ENCODE measurements around the gene BCL2L2. TPM values are rescaled to one million over a fixed set of nuclear protein-coding genes. Genes with fewer than 3 reads are reported as not detected.

Gene BCL2L2
- total and polyA plus RNA-seq, 9 of the 15 experiments (the other 6 are each of a cell fraction or from before 2014, with no cell fraction given): 2.6 to 32.5 (median 14.7) TPM

GRCh38 chr14:23306412-23307145 lies at the start of gene BCL2L2 (continued):
- peak; percentile 63; the same call in 1 of the 2 replicates for TF ChIP-seq ZHX1 (conservative IDR thresholded peaks at IDR 0.05; ENCODE audit: low read length)
- TF ChIP-seq PHF21A (IDR thresholded peaks at IDR 0.05; ENCODE audit: borderline replicate concordance, low read depth): peak; percentile 25; the same call in 1 of the 2 replicates
- TF ChIP-seq KHSRP (IDR thresholded peaks at IDR 0.05): peak; percentile 78; the same call in 1 of the 2 replicates
- no peak for TF ChIP-seq TSHZ1 (CRISPR knock-in tag; IDR thresholded peaks at IDR 0.05)
- TF ChIP-seq ZNF354B (CRISPR knock-in tag; IDR thresholded peaks at IDR 0.05): no peak
- peak; percentile 83 for TF ChIP-seq FOXP1 (CRISPR knock-in tag; IDR thresholded peaks at IDR 0.05)
- peak; percentile 62; the same call in 1 of the 2 replicates for TF ChIP-seq MYC (IDR thresholded peaks at IDR 0.05; ENCODE audit: low read depth, low read length)
- TF ChIP-seq MYC (CRISPR knock-in tag; IDR thresholded peaks at IDR 0.05; ENCODE audit: borderline replicate concordance, low read depth): no peak
- TF ChIP-seq MLLT1 (IDR thresholded peaks at IDR 0.05): peak in 1 of 2 experiments; percentile 97; a peak in 2 of 4 replicates
- TF ChIP-seq GMEB1 (CRISPR knock-in tag; IDR thresholded peaks at IDR 0.05): peak; percentile 59
- TF ChIP-seq USF1 (CRISPR knock-in tag; IDR thresholded peaks at IDR 0.05): no peak
- peak; percentile 70 for TF ChIP-seq POLR2B (IDR thresholded peaks at IDR 0.05; ENCODE audit: low read depth, partially characterized antibody)
- no peak for TF ChIP-seq TCFL5 (CRISPR knock-in tag; conservative IDR thresholded peaks at IDR 0.05)
- TF ChIP-seq CEBPG (CRISPR knock-in tag; IDR thresholded peaks at IDR 0.05): no peak
- no peak for TF ChIP-seq CEBPG (tag; conservative IDR thresholded peaks at IDR 0.05 in 1 of 2, IDR thresholded peaks at IDR 0.05 in 1 of 2)
- TF ChIP-seq MCM7 (IDR thresholded peaks at IDR 0.05): no peak
- TF ChIP-seq EP300 (IDR thresholded peaks at IDR 0.05; ENCODE audit: low read length): peak; percentile 45; the same call in 1 of the 2 replicates
- peak; percentile 93 for TF ChIP-seq DIDO1 (tag; IDR thresholded peaks at IDR 0.05; ENCODE audit: low read depth)
- TF ChIP-seq KLF16 (IDR thresholded peaks at IDR 0.05): no peak

All from K562 (cell line).